SK-N-DZ (cell line): ENCODE results near the gene PHC2.

ENCODE experiments used
- DNase-seq: peaks from one replicate; pipeline ENCODE4 v3.0.0-alpha.2; 2015; ENCODE audit warnings: low spot score

Gene PHC2

DNA sequence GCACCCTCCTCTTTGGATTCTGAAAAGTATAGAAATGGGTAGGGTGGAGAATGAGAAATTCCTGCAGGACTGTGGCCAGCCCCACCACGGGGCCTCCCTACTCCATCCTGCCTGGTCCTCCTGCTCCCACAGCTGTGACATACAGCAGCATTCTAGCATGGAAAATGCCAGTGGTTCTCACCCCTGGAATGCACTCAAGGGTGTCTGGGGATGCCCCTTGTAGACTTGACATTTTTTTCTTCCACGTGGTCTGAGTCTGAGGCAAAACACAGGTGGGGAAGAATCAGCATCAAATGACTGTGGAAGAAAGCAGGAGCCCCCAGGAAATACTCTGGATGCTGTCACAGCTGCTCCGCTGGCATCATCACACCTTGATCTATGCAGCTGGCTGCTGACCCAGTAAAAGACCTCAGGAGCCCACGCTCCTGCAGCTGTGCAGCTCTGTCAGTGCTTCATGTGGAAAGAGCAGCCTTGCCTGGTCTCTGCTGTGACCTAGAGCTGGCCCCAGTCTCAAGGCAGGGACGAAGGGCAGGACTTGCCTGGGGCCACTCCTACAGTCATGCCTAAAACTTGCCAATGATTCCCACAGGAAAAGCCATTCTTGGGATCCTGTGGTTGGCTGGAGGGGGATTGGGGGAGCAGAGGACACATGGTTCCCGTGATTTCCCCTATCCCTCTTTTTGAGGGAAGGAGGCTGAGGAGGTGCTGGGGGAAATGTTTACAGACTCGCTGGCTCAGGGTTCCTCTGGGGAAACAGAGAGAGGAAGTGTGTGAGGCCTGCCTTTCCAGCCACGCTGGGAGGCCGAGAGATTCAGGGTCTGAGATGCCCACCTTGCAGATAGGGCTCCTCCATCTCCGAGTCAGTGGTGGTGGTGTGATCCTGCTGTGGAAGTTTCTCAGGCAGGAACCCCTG, 99.2 kb downstream of the PHC2 start:
- DNase-seq, result no peak

GRCh38 chr1:33330906-33331305, 100.0 kb downstream of the PHC2 start:
- DNase-seq, result no peak

DNA sequence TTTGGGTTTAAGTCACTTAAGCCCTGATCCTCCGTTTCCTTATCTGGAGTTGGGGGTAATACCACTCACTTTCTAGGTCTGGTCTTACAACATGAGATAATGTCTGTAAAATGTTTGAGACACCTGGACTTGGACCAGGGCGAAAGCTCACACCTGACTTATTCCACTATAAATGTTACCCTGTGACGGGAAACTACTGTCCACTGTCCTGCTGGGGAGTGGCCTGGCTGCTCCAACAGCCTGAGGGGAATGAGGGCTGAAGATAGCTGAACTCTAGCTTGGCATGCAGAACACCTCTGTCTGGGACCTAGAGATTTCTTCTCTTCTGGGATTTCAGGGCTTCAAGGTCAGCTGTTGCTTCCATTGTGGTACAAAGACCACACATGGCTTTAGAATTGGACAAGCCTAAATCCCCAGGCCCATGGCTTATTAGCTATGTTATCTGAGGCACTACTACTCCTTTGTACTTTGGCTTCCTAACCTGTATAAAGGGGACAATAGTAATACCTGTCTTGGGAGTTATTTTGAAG, 100.5 kb downstream of the PHC2 start:
- DNase-seq, result no peak

DNA sequence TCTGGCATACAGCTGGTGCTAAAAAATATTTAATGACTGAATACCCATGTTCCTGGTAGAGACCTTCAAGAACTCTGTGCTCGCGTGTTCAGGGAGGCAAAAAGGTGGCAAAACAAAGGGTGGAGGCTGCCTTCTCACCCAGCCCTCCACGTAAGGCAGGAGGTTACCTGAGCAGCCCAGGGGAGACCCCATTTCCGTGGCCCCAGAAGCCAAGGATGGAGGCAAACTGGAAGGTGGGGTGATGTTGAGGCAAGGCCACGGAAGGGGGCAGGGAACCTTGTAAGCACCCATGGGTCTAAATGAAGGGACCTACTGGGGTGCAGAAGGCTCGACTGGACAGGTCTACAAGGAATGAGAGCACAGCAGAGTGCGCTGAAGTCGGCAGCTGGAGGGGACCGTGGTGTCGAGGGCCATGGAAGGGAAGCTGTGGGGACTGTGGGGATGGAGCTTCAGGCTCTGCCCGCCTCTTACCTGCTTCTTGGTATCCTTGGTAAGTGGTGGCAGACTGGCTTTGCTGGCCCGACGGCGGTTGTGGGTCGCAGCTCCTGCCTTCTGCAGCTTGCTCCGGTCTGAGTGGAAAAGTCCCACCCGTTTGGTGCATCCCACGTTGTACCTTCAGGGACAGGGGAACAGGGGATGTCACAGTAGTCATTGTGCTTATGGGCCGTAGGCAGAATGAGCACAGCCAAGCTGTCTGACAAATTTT, 101.1 kb downstream of the PHC2 start:
- no peak for DNase-seq

GRCh38 chr1:33328817-33329216, 102.1 kb downstream of the PHC2 start:
- no peak for DNase-seq

DNA sequence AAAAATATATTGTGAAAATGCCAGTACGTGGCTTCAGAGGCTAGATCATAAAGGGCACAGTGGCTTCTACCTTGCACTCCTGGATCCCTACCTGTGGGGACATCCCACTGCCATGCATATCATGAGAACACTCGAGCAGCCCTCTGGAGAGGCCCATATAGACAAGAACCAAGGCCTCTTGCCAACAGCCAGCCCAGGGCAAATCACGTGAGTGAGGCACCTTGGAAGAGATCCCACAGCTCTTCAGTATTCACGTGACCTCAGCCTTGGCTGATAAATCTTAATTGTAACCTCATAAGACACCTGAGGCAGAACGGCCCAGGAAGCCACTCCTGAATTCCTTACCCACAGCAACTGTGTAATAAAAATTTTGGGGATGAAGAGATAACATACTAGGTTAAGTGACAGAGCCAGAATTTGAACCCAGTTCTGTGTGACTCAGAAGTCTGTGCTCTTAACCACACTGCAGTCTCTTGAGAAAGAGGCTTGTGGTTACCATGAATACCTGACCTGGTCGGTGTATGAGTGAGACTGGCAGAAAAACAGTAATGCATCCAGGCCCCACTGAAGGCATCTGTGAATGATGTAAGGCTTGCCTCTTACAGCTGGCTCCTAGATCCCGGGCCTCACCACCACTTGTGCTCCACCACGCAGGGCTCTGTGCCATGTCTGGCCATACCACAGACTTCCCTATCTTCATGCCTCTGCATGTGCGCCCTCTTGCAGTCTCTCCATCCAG, 103.1 kb downstream of the PHC2 start:
- no peak for DNase-seq

DNA sequence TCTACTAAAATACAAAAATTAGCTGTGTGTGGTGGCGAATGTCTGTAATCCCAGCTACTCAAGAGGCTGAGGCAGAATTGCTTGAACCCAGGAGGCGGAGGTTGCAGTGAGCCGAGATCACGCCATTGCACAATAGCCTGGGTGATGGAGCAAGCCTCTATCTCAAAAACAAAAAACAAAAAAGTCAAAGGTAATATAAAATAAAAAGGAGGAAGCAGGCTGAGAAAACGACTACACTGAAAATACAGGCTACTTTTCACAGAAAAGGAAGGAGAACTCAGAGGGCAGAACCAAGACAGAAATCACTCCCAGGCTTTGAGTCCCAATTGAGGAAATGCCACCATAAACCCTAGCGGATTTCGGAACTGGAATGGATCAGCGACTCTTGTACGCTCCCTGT, 104.1 kb downstream of the PHC2 start:
- DNase-seq, result no peak

- DNase-seq, result no peak
Measured at GRCh38 chr1:33324677-33325575, 106.0 kb downstream of the PHC2 start.

- no peak for DNase-seq
Measured at GRCh38 chr1:33323663-33324477, 107.0 kb downstream of the PHC2 start.

DNA sequence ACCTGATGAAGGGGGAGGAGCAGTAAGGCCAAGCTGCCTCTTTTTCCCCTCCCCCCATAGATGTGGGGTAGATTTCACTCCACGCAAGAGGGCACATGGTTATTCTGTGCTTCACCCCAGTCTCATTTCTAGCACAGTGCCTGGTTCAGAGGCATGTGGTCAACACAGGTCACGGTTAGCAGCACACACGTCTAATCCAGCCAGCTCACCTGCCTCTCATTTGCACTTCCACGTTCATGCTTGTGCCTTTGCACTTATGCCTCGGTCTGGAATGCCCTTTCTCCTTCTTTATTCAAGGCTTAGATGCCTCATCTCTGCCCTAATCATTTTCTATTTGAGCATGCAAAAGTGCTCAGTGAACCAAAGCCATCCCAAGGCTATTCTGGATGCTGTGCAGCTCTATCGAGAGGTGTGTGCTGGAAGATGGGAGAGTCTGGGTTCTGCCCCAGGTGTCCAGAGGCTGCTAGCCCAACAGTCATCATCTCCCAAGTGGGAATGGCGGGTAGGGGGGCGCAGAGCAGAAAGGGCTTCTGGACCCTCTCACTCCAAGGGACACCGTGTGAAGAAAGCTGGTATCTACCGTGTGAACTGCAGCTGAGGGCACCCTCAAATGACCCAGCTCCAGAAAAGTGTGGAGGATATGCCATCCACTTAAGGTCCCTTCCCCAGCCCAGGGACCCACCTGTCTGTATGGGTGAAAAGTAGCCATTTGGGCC, 107.9 kb downstream of the PHC2 start:
- no peak for DNase-seq

DNA sequence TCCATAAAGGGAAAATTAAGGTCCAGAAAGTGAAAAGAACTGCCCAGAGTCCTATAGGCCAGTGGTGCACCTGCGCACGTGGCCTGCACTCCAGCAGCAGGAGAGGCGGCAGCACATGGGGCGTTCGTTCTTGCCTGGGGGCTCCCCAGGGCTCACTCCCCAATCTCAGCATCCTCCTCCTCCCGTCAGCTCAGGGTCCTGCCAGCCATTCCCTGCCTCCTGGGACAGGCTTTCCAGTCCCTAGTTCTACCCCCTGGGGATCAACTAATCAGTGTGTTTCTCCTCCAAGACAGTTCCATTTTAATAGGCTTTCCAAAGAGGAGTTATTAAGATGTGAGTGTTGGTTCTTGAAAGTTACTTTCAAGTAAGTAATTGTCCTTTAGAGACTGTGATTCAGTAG, 108.8 kb downstream of the PHC2 start:
- no peak for DNase-seq

GRCh38 chr1:33321178-33321577, 109.7 kb downstream of the PHC2 start:
- no peak for DNase-seq

DNA sequence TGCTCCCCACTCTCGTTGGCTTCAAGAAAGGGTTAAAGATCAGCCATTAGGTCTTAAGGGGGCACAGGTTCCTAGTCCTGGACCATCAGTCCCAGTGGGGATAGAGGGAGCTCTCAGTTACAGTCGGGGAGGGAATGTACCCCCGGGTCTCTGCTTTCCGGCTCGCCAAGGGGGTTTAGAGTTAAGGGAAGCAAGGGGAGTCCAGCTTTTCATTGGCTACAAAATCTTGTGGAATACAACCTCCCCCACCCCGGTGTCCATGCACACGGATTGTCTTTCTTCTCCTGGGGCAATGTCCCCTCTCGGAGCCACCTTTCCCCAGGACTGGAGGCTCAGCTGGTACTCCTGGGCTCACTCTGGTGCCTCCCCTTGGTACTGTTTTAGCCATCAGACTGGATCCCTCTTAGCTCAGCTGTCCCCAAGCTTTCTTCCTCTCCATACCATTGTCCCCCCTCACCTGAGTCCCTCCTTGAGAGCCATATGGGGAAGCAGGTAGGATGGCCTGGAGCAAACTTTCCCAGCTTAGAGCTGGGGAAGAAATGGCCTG, 110.2 kb downstream of the PHC2 start, which contains the start of gene A3GALT2:
Gene A3GALT2, minus strand, starts transcription at position 480 of the 547 bp plus-strand sequence. Its CDS starts 0 bp downstream, at position 480.
- no peak for DNase-seq

GRCh38 chr1:33319949-33320618, 110.8 kb downstream of the PHC2 start:
- no peak for DNase-seq

DNA sequence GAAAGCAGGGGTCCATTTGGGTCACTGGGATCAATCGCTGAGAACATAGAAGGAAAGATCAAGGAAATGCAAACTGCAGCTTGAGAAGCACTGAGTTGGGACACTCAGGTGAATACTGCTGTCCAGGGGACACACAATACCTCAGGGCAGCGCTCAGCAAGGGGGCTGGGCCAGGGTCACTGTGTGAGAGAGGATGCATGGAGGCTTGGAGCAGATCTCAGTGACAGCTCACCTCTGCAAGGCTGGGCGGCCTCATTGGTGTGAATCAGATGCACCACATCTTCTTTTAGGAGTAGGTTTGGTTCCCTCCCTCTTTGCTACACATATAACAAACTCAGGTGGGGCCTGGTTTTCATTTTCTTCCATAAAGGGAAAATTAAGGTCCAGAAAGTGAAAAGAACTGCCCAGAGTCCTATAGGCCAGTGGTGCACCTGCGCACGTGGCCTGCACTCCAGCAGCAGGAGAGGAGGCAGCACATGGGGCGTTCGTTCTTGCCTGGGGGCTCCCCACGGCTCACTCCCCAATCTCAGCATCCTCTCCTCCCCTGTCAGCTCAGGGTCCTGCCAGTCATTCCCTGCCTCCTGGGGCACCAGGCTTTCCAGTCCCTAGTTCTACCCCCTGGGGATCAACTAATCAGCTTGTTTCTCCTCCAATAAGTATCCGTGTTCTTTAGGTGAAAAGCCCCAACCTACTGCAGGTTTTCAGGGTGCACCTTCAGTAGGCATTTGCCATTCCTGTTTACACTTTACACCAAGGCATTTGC, 111.5 kb downstream of the PHC2 start:
- DNase-seq, result no peak

- DNase-seq, result no peak
Measured at GRCh38 chr1:33317946-33318345, 112.9 kb downstream of the PHC2 start.

- DNase-seq, result no peak
Measured at GRCh38 chr1:33317354-33317753, 113.5 kb downstream of the PHC2 start.

DNA sequence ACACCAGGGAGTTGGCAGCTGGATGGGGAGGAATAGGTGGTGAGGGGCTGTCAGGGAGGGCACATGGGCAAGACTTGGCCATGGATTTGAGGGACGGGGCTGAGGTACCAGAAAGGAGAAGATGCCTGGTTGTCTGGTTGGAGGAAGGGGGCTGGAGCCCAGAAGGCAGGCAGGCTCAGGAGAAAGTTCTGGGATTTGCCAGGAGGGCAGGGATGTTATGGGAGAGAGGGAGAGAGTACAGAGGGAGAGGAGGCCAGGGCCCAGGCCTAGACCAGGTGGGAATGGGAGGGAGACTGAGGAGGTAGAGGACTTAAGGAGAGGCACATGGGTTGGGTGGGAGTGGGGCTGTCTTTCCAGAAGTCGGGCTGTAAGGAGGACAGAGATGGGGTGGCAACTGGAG, 114.3 kb downstream of the PHC2 start:
- no peak for DNase-seq
